KMS-11 (cell line): Measurements from ENCODE around the gene RFLNA.

Source experiments
- H2AFZ ChIP-seq: fragments of 200-600 bp; sonication (generic); 2 replicates; pipeline ENCODE4 v1.6.1; 2016; ENCODE audit warnings: antibody characterized with exemption, mixed run types, low read depth
- H3K27ac ChIP-seq: fragments of 200-600 bp; sonication (generic); 2 replicates; pipeline ENCODE4 v1.6.1; 2016; ENCODE audit warnings: mild to moderate bottlenecking, mixed run types
- H3K27me3 ChIP-seq: fragments of 200-600 bp; sonication (generic); 2 replicates; pipeline ENCODE4 v1.6.1; 2017; ENCODE audit warnings: mild to moderate bottlenecking, low read depth, mixed run types, moderate library complexity; ENCODE audit not compliant: insufficient read depth
- H3K36me3 ChIP-seq: fragments of 200-600 bp; sonication (generic); 2 replicates; pipeline ENCODE4 v1.6.1; 2017; ENCODE audit warnings: mild to moderate bottlenecking, mixed run types; ENCODE audit not compliant: insufficient read depth
- H3K4me1 ChIP-seq: fragments of 200-600 bp; sonication (generic); 2 replicates; pipeline ENCODE4 v1.6.1; 2016; ENCODE audit warnings: mild to moderate bottlenecking, low read depth, mixed run types; ENCODE audit not compliant: poor library complexity, severe bottlenecking
- H3K4me2 ChIP-seq: fragments of 200-600 bp; sonication (generic); 2 replicates; pipeline ENCODE4 v1.7.0; 2016; ENCODE audit warnings: mild to moderate bottlenecking, mixed run types
- H3K4me3 ChIP-seq: fragments of 200-600 bp; sonication (generic); IDR thresholded peaks from 2 replicates; pipeline ENCODE4 v1.6.1; 2017; ENCODE audit warnings: low read depth, low read length, mixed read lengths; ENCODE audit not compliant: insufficient read depth
- H3K79me2 ChIP-seq: fragments of 200-600 bp; sonication (generic); 2 replicates; pipeline ENCODE4 v1.6.1; 2016; ENCODE audit warnings: low read depth, mixed run types; ENCODE audit not compliant: insufficient read depth
- H3K9ac ChIP-seq: fragments of 200-600 bp; sonication (generic); 2 replicates; pipeline ENCODE4 v1.6.1; 2016; ENCODE audit warnings: mild to moderate bottlenecking, mixed run types
- H4K20me1 ChIP-seq: fragments of 200-600 bp; sonication (generic); 2 replicates; pipeline ENCODE4 v1.6.1; 2016; ENCODE audit warnings: mild to moderate bottlenecking, mixed run types; ENCODE audit not compliant: insufficient read depth
- CTCF ChIP-seq: fragments of 200-600 bp; sonication (generic); conservative IDR thresholded peaks from 2 replicates; pipeline ENCODE4 v1.6.1; 2017; ENCODE audit warnings: low read depth, mild to moderate bottlenecking, antibody characterized with exemption, low read length, moderate library complexity, mixed read lengths

Gene RFLNA

GRCh38 chr12:124364543-124364942, 69.7 kb downstream of the RFLNA start:
- no peak overlapping the region for H2AFZ ChIP-seq
- H3K27me3 ChIP-seq: no peaks in the 10 kb centered on the region
- no peak overlapping the region for H3K9ac ChIP-seq
- no peaks in the 10 kb centered on the region for H4K20me1 ChIP-seq
- H3K4me2 ChIP-seq: no peak overlapping the region
- no peak overlapping the region for H3K27ac ChIP-seq
- H3K4me3 ChIP-seq: no peak overlapping the region
- no peak for TF ChIP-seq CTCF
- H3K79me2 ChIP-seq: no peaks in the 10 kb centered on the region
- no peaks in the 10 kb centered on the region for H3K36me3 ChIP-seq
- H3K4me1 ChIP-seq: no peaks in the 10 kb centered on the region
